ENCODE measurements around the gene CLUH.

- no peak for TF ChIP-seq RAD21 (IDR thresholded peaks at IDR 0.05; ENCODE audit: low read depth)
- no peak for TF ChIP-seq CTCF (IDR thresholded peaks at IDR 0.05 in 2 of 3, conservative IDR thresholded peaks at IDR 0.05 in 1 of 3; ENCODE audit: borderline replicate concordance in 1 of 3, insufficient read depth in 1 of 3, low read depth in 2 of 3, low read length in 2 of 3)
Observed at GRCh38 chr17:2713881-2714280, 2.3 kb upstream of the CLUH start.

All from HCT116 (cell line).